ENCODE measurements around the gene SLC35F4.
"Not testable (repeated sequence)": the region's sequence is repeated elsewhere in the genome, so short reads cannot be mapped to it uniquely, and the experiment has no call there.

The SLC35F4 gene

GRCh38 chr14:57865403-57866198 lies at the start of gene SLC35F4:
Gene SLC35F4 (minus strand): TSS chr14:57866092.
- DNase-seq: no peak

GRCh38 chr14:57909626-57910025 lies 43.7 kb upstream of the SLC35F4 start:
- no peak for DNase-seq

GRCh38 chr14:57903954-57904353 lies 38.1 kb upstream of the SLC35F4 start:
- DNase-seq: no peak

DNA sequence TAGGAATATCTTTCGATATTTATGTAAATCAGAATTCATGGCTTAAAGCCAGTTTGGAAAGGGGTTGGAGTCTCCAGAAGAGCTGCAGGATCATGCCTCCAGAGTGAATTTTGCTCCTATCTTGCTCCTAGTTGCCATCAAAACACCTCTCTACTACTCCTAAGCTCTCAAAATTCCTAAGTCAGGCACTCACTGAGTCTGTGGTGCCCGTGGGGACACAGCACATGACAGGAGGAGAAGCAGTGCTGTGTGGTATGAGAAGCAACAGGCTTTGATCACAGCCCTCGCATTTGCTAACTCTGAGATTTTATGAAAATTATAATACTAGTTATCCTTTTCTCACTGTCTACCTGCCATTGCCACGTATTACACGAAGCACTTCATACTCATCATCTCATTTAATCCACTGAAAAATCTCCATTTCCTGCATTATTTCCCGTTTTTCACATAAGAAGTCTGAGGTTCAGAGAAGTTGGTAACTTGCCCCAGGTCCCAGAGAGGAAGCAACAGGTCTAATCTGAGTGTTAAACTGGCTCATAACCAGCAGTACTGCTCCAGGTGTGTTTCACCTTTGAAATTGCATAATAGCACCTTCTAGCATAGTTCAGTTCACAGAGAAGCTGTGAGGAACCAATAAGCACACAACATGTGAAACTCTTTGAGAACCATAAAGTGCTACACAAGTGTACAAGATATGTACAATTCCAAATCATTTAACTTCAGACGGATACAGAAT lies 33.1 kb upstream of the SLC35F4 start:
- no peak for DNase-seq

- DNase-seq: no peak
Observed at GRCh38 chr14:57897144-57897748, 31.4 kb upstream of the SLC35F4 start.

- DNase-seq: no peak
Observed at GRCh38 chr14:57889245-57889644, 23.4 kb upstream of the SLC35F4 start.

- DNase-seq: no peak
Observed at GRCh38 chr14:57884175-57884574, 18.3 kb upstream of the SLC35F4 start.

- no peak for DNase-seq
Observed at GRCh38 chr14:57883061-57883460, 17.2 kb upstream of the SLC35F4 start.

DNA sequence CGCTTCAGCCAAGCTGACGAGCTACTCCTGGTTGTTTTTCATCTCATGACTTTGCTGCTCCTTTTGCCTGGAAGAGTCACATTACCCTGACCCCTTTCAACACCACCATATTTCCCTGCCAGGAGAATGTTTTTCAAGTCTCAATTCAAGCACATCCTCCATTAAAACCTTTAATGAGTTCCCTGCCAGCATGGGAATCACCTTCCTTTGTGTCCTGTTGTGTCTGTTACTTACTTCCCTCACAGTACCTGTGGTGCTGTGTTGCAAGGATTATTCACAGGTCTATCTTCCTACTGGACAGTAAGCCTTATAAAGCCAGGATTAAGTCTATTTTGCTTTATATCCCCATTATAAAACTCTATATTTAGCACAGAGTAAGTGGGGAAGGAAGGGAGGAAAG lies 13.6 kb upstream of the SLC35F4 start:
- no peak for DNase-seq

DNA sequence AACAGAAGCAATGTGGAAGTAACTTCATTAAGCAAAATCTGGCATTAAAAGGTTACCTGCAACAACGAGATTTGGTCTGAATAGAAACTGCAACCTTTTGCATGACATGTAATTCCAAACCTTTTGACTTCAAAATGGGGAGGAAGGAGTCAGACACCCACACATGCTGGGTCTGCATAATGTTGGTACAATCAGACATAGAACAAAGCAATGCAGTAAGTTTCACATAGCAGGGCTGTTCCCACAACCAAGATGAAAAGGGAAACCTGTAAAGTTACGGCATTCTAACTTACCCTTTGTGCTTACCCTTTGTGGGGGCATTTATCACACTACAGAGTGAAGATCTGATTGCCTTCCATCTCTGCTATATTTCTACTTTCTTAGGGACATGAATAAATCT lies 10.1 kb upstream of the SLC35F4 start:
- no peak for DNase-seq

DNA sequence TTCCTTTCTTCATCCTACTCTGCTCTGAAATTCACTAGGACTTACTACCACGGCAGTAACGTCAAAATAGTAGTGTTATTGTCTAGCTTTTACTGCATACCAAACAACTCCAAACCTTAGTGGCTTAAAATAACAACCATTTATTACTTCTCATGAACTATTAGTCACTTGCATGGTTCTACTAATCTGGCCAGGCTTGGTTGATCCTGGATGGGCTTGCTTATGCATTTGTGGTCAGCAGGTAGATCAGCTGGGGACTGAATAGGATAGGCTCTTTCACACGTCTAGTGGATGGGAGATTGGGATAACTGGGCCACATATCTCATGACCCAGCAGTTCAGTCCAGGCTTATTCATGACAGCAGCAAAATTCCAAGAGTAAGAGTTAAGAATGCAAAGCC lies 9.4 kb upstream of the SLC35F4 start:
- no peak for DNase-seq

DNA sequence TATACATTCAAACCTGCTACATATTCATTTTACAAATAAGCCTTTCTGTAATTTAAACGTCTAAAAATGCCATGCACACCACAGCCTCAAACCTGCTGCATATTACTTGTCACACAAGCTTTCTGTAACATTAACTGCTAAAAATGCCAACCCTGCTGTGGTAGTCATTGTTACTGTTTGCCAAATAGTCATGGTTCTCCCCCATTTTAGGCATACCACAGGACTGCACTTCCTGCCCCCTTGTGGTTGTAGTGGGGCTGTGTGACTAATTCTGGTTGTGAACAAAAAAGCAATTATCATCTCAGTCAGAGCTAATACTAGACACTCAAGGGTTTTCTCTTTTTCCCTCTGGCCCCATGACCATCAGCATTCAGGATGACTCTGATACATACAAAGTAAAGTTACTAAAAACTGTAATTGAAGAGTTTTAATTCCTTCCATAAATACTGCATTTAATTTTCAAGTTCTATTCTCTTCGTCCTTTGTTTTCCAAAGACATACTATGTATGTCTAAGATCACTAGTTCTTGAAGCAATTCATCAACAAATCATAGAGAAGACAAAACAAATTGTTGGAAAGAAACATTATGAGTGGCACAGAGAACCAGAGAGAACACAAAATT lies 5.7 kb upstream of the SLC35F4 start:
- no peak for DNase-seq

DNA sequence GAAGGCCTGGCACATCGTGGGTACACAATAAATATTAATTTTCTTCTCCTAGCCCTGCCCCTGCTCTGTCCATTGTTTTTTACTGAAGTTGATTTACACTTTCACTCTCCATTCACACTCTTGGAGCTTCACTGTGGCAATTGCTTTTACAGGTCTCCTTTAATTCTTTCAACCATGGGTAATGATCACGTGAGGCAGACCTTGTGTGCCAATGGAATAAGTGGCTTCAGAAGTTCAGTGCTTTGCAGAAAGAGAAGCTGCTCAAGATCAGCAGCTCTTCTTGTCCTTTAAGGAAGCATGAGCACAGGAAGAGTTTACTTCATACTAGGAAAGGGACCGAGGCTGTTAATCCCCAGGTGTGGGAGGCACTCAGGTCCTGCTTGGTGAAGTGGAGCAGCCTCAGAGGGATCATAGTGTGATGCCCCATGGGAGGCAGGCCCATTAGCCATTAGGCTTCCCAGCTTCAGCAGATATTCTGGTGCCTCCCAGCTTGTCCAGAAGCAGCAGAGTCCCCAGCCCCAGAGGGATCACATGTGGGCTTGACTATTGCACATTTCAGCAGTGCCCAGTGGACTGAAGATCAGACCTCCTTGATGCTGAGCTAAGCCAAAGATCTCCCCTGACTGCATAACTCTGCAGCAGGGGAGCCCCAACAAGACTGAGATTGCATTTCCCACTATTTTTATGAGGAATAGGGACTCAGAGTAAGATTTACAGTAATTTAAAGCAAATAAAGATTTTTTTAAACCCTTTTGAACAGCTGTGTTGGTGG lies 5.0 kb upstream of the SLC35F4 start:
- no peak for DNase-seq

DNA sequence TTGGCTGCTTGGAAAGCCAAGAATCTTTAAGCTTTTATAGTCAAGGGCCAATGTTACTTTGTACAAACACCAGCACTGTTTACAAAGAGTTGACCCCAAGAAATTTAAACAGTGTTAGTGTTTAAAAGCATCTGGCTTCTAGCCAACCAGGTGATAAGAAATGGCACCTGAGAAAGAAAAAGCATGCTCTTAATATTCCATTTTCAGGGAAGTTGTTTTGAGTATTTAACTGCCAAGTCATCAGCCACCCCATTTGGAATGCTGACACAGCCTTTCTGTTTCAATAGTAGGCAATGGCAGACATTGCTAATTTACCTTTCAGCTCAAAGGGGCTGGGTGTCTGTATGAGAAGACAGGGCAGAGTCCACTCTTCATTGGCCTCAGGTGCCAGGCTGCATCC lies 3.7 kb upstream of the SLC35F4 start:
- no peak for DNase-seq

DNA sequence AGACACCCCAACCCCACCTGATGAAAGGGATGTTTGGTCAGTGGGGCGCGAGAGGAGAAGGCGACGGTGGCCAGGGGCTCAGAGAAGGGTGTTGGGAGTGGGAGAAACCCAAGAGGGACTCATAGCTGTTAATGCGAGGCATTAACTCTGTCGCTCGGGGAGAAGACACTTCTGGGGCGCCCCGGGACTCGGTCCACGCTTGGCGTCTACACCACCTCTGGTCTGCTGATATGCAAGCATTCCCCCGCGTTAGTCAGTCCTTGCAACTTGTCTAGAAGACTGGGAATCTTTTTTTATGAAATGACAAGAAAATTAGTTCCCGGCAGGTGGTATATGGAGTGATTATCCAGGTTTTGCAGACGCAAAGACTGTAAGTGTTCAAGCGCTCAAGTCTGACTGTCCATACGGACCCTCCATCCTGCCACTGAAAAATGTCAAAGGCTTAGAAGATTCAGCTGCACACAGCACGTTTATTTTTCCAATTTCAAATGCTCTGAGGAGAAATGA lies 360 bp upstream of the SLC35F4 start:
- no peak for DNase-seq

DNA sequence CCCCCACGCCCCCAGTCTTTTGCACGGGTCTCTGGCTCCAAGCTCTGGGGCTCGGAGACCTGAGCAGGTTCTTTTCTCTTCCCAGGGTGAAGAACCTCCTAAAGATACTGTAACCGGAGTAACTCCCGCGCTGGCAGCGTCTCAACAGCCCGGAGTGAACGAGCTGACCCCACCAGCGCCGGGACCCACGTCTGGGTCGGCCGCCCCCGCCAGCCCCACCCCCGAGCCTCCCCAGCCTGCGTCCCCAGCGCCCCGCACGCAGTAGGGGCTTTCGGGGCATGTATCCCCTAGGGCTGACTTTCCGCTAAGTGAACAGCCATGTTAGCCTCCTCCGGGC lies 858 bp downstream of the SLC35F4 start:
- no peak for DNase-seq

GRCh38 chr14:57864659-57865058 lies 1.2 kb downstream of the SLC35F4 start:
- DNase-seq: no peak

DNA sequence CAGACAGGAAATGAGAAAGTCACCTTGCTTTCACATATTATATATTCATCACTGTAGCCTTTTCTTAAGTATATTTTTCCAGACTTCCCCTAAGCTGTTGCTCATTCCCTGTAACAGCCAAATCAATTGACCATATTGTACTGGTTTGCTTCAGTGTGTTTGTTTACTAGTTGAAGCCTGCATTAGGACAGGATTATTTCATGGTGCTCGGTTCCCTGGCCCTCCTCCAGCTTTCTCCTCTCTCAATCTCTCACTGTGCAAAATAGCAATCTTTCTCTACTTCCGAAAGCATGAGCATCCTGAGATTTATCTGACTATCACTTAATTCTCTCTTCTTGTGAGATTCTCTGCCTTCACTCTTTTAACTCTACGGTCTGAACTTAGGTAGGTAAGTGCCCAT lies 2.4 kb downstream of the SLC35F4 start:
- DNase-seq: no peak

GRCh38 chr14:57855666-57856065 lies 10.2 kb downstream of the SLC35F4 start:
- DNase-seq: not testable (repeated sequence)

DNA sequence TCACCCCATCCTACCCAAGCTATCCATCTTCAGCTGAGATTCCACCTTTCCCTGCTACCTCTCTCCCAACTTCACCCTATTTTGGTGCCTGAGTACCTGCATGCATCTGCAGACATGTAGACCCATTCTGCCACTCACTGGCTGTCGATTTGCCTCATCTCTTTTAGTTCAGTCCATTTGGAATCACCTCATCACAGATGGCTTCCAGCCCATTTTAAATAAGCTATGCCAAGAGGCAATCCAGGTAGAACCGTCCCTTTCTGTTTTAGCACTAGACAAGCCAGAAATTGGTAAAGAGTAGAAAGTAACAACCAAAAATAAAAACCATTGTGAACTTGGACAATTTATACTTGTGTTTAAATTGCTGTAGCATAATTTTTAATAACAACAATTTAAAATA lies 11.3 kb downstream of the SLC35F4 start:
- no peak for DNase-seq

DNA sequence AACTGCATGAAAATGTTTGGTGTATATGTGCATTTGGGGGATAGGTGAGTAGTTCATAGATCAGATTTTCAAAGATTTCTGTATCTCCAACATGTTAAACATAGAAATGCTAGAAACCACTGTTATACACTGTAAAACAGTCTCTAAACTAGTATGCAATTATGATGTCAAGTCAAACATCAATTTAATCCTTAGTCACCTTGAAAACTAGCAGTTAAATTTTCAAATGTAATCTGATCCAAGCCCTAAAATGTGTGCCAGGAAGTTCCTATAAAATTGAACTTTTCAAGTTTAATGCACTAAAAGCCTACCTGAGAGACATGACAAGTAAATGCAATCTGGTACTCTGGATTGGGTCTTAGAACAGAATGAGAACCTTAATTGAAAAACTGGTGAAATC lies 14.5 kb downstream of the SLC35F4 start:
- DNase-seq: no peak

DNA sequence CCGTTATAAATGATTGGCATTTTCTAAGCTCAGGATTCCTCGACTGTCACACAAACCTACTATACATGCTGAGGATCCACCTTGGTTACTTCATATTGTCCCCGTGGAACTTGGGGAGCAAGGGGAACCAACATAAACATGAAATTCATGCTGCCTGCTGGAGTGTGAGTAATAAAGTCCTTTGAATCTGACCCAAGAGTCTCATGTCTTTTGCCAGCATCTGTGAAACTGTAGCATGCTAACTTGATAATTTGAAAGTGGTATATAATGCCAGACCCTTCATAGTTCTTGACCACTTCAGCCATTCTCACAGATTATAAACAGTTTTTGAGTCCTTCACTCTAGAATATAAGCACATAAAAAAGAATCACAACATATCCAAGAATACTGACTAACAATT lies 17.1 kb downstream of the SLC35F4 start:
- no peak for DNase-seq

GRCh38 chr14:57848353-57848752 lies 17.5 kb downstream of the SLC35F4 start:
- no peak for DNase-seq
